Suprapubic skin (tissue), 3 donors: ENCODE data around the gene PHTF2.

ENCODE experiments used
- CTCF ChIP-seq, 2 donors: fragments of 200-600 bp in 1 of 2; fragments of 450-650 bp in 1 of 2; sonication (generic) in 1 of 2; IDR thresholded peaks; one replicate each; pipeline ENCODE4 v1.5.1; 2016 to 2019; ENCODE audit warnings: antibody characterized with exemption in 2 of 2, mild to moderate bottlenecking in 1 of 2, moderate library complexity in 1 of 2
- POLR2A ChIP-seq, 2 donors: fragments of 450-650 bp; IDR thresholded peaks; one replicate each; pipeline ENCODE4 v1.6.1; 2017; ENCODE audit warnings: antibody characterized with exemption in 2 of 2, mild to moderate bottlenecking in 2 of 2, moderate library complexity in 2 of 2

- TF ChIP-seq CTCF (IDR thresholded peaks at IDR 0.05) (no peak), POLR2A (IDR thresholded peaks at IDR 0.05) (no peak)
Observed at GRCh38 chr7:77903597-77903996, 105.0 kb downstream of the PHTF2 start.
